GM12878 (cell line): ENCODE data around the gene HHAT. TPM values are rescaled to one million over a fixed set of nuclear protein-coding genes. Genes with fewer than 3 reads are reported as not detected.

Experiments used
- ATAC-seq: fragments of 200-7000 bp; cut with Tn5 transposase; 3 replicates; pipeline ENCODE4 v1.9.1; 2020; ENCODE audit warnings: mild to moderate bottlenecking, moderate library complexity
- Bru-seq: library from RNA; stranded (reverse); fragments of 400-500 nt; gene quantifications from one replicate; lab custom pipeline; 2021; lab: Mats Ljungman, UMichigan
- BruChase-seq, 2 experiments: library from RNA; stranded (reverse); fragments of 400-500 nt; gene quantifications; one replicate each; lab custom pipeline; 2021; lab: Mats Ljungman, UMichigan
- BruUV-seq: library from RNA; stranded (reverse); fragments of 400-500 nt; replicated peaks from 2 replicates; lab custom pipeline; 2021; lab: Mats Ljungman, UMichigan
- CTCF ChIA-PET: fragments of 300-600 bp; sonication (Branson Sonifier 250); formaldehyde crosslinking; extraction: SDS; loops from one replicate; lab custom pipeline; 2021; ENCODE audit warnings: inconsistent platforms; lab: Yijun Ruan, JAX
- POLR2A ChIA-PET: fragments of 350-600 bp; formaldehyde crosslinking; extraction: SDS; loops from one replicate; lab custom pipeline; 2021; ENCODE audit warnings: inconsistent platforms; lab: Charles Lee
- RAD21 ChIA-PET: fragments of 300-600 bp; sonication (Branson Sonifier 250); formaldehyde crosslinking; loops from one replicate; lab custom pipeline; 2023; ENCODE audit warnings: antibody characterized with exemption; ENCODE audit not compliant: unreplicated experiment; lab: Charles Lee
- SMC1A ChIA-PET: fragments of 300-600 bp; sonication (Branson Sonifier 250); formaldehyde crosslinking; loops from one replicate; lab custom pipeline; 2023; ENCODE audit not compliant: unreplicated experiment, uncharacterized antibody; lab: Charles Lee
- DNase-seq: peaks from one replicate; pipeline ENCODE4 v3.0.0-alpha.2; 2011; ENCODE audit warnings: low read depth, low spot score
- FAIRE-seq: peaks from 3 replicates; lab custom pipeline; 2011; peaks lifted over from hg19 to GRCh38; lab: Jason Lieb, UNC
- H2AFZ ChIP-seq: 2 replicates; pipeline ENCODE4 v1.6.0; 2011; ENCODE audit warnings: low read depth, low read length, control low read depth; ENCODE audit not compliant: control insufficient read depth
- H3K27ac ChIP-seq: 2 replicates; pipeline ENCODE4 v1.5.1; 2011; ENCODE audit warnings: control low read depth; ENCODE audit not compliant: control insufficient read depth, insufficient read depth
- H3K27me3 ChIP-seq, 2 experiments: replicated peaks in 1 of 2; 2 replicates each; pipeline versions ENCODE4 v1.6.0 to v1.6.1; 2011; ENCODE audit warnings: low read length in 1 of 2; ENCODE audit not compliant: control insufficient read depth in 2 of 2, insufficient read depth in 2 of 2
- H3K36me3 ChIP-seq, 2 experiments: 2 replicates each; pipeline ENCODE4 v1.5.1; 2011; ENCODE audit warnings: low read length in 1 of 2; ENCODE audit not compliant: control insufficient read depth in 2 of 2, insufficient read depth in 2 of 2
- H3K4me1 ChIP-seq: 2 replicates; pipeline ENCODE4 v1.6.1; 2011; ENCODE audit warnings: mild to moderate bottlenecking, low read length, moderate library complexity, mixed read lengths; ENCODE audit not compliant: control insufficient read depth, insufficient read depth
- H3K4me2 ChIP-seq: 2 replicates; pipeline ENCODE4 v1.6.0; 2011; ENCODE audit warnings: control low read depth; ENCODE audit not compliant: control insufficient read depth, insufficient read depth
- H3K4me3 ChIP-seq: fragments of 200-600 bp; sonication (generic); 2 replicates; pipeline ENCODE4 v1.5.1; 2016
- H3K79me2 ChIP-seq: 2 replicates; pipeline ENCODE4 v1.6.0; 2011; ENCODE audit warnings: low read length; ENCODE audit not compliant: control insufficient read depth, insufficient read depth
- H3K9ac ChIP-seq: 2 replicates; pipeline ENCODE4 v1.8.0; 2011; ENCODE audit warnings: low read length, control low read depth, mixed read lengths; ENCODE audit not compliant: control insufficient read depth, insufficient read depth
- H3K9me3 ChIP-seq: replicated peaks from 3 replicates; pipeline ENCODE4 v1.5.1; 2011; ENCODE audit warnings: mild to moderate bottlenecking, low read length; ENCODE audit not compliant: control insufficient read depth, insufficient read depth
- H4K20me1 ChIP-seq: 2 replicates; pipeline ENCODE4 v1.6.0; 2011; ENCODE audit not compliant: control insufficient read depth, insufficient read depth
- CUX1 ChIP-seq: IDR thresholded peaks from 2 replicates; pipeline ENCODE4 v1.6.1; 2012; ENCODE audit warnings: improper control_type of control experiment, low read depth, low read length; ENCODE audit not compliant: insufficient replicate concordance
- DPF2 ChIP-seq: fragments of 450-650 bp; IDR thresholded peaks from 2 replicates; pipeline ENCODE4 v1.6.1; 2017; ENCODE audit warnings: mild to moderate bottlenecking
- NR2C1 ChIP-seq: fragments of 450-650 bp; IDR thresholded peaks from 2 replicates; pipeline ENCODE4 v1.6.1; 2017; ENCODE audit warnings: antibody characterized with exemption, mild to moderate bottlenecking, moderate library complexity
- SMC3 ChIP-seq: IDR thresholded peaks from 2 replicates; pipeline ENCODE4 v1.6.1; 2011; ENCODE audit warnings: low read length, improper control_type of control experiment, borderline replicate concordance
- TCF3 ChIP-seq: IDR thresholded peaks from 2 replicates; pipeline ENCODE4 v1.6.1; 2012; ENCODE audit warnings: low read depth, mild to moderate bottlenecking, low read length, borderline replicate concordance; ENCODE audit not compliant: insufficient read depth
- ZBTB40 ChIP-seq: fragments of 450-650 bp; IDR thresholded peaks from 2 replicates; pipeline ENCODE4 v1.6.1; 2016; ENCODE audit warnings: mild to moderate bottlenecking, moderate library complexity, borderline replicate concordance
- ZNF384 ChIP-seq: IDR thresholded peaks from 2 replicates; pipeline ENCODE4 v1.6.1; 2012; ENCODE audit warnings: low read depth, mild to moderate bottlenecking, low read length, improper control_type of control experiment, borderline replicate concordance
- WGBS: methylation state at CpG from one replicate; pipeline ENCODE4 v1.1.6; 2016; ENCODE audit warnings: low lambda C conversion rate; ENCODE audit not compliant: insufficient replicate concordance, insufficient coverage; ENCODE audit errors: missing lambda C conversion rate; 5-methylcytosine and 5-hydroxymethylcytosine counted together
- in situ Hi-C: fragments of 300-500 bp; cut with MboI; formaldehyde crosslinking; loops from 9 replicates; pipeline ENCODE4 v1.14.3; 2018; ENCODE audit warnings: mixed read lengths
- intact Hi-C: fragments of 100-400 bp; cut with micrococcal nuclease; formaldehyde crosslinking; loops from one replicate; pipeline ENCODE4 v1.14.2; 2022; ENCODE audit not compliant: unreplicated experiment
- long read RNA-seq, 2 experiments: library from polyadenylated mRNA; unstranded; transcript quantifications; one replicate each; pipeline ENCODE4 v2.0.0, GENCODE V29; 2019 to 2020
- polyA minus RNA-seq, 3 experiments: library from RNA; depleted of rRNA, polyadenylated mRNA; stranded (reverse); fragments of >200 nt; gene quantifications; 2 replicates each; pipeline ENCODE4 v1.2.3, GENCODE V29; 2011
- polyA plus RNA-seq, 11 experiments: library from polyadenylated mRNA; depleted of rRNA in 4 of 11; unstranded in 6 of 11; stranded (reverse) in 5 of 11; fragments of >200 nt; fragmentation: Nextera tagmentation in 4 of 11; fragmentation: Illumina TruSeq in 1 of 11; extraction: Ambion mirVana in 4 of 11; extraction: Trizol in 1 of 11; gene quantifications; 1 replicate in 1 of 11; 2 replicates in 10 of 11; pipeline versions ENCODE4 v1.2.1 to v1.2.3, GENCODE V29; 2011 to 2016; ENCODE audit warnings: inconsistent platforms in 2 of 11, missing spikeins in 2 of 11, low read depth in 1 of 11
- total RNA-seq, 4 experiments: library from RNA; depleted of rRNA in 3 of 4; stranded (reverse); fragments of >200 nt in 3 of 4; fragmentation: Illumina TruSeq in 1 of 4; extraction: Trizol in 1 of 4; gene quantifications; 2 replicates each; pipeline versions ENCODE4 v1.2.1 to v1.2.3, GENCODE V29; 2013 to 2021

HHAT gene
- total RNA-seq (2013; cell fraction: nucleolus; rRNA removed): 165 and 172 TPM in 2 replicates
- 3.0 and 4.0 TPM in 2 replicates for total RNA-seq (2014; rRNA removed)
- 2.5 and 2.6 TPM in 2 replicates for total RNA-seq (2014; rRNA removed; fragmentation: Illumina TruSeq; extraction: Trizol)
- 2.4 and 2.6 TPM in 2 replicates for total RNA-seq (2021)
- polyA plus RNA-seq (2011; ENCODE audit: low read depth): 1.5 TPM
- 37.6 and 43.1 TPM in 2 replicates for polyA plus RNA-seq (2011; rRNA removed)
- 74.3 and 78.1 TPM in 2 replicates for polyA plus RNA-seq (2011; cell fraction: cytosol; rRNA removed)
- 78.1 and 83.1 TPM in 2 replicates for polyA plus RNA-seq (2011; cell fraction: nucleus; rRNA removed)
- 1.7 and 2.7 TPM in 2 replicates for polyA plus RNA-seq (2012)
- 2.2 and 3.2 TPM in 2 replicates for polyA plus RNA-seq (2014; fragmentation: Illumina TruSeq; extraction: Trizol)
- 1 to 10 TPM; 1.2 to 1.5 TPM for polyA plus RNA-seq (2014; fragmentation: Nextera tagmentation; extraction: Ambion mirVana)
- polyA plus RNA-seq (2014; rRNA removed): 2.1 and 2.6 TPM in 2 replicates
- polyA plus RNA-seq (2016; fragmentation: Nextera tagmentation; extraction: Ambion mirVana): 1 to 10 TPM; 3.0 to 3.9 TPM
- polyA minus RNA-seq (2011; rRNA and poly(A)+ RNA removed): 139 and 172 TPM in 2 replicates
- 20.3 and 21.6 TPM in 2 replicates for polyA minus RNA-seq (2011; cell fraction: cytosol; rRNA and poly(A)+ RNA removed)
- polyA minus RNA-seq (2011; cell fraction: nucleus; rRNA and poly(A)+ RNA removed): 255 and 349 TPM in 2 replicates
- Bru-seq, nascent RNA: percentile 61 among the genes with signal in this experiment
- percentile 63 among the genes with signal in this experiment for BruChase-seq, experiment 1, labeled RNA remaining after a 6-hour chase
- percentile 60 among the genes with signal in this experiment for BruChase-seq, experiment 2, labeled RNA remaining after a 2-hour chase
- long read RNA-seq, experiment 1, partial matches to known transcripts: 1 of 5 reads
- long read RNA-seq, experiment 1, other reads (novel, unspliced or antisense): 4 of 5 reads
- long read RNA-seq, experiment 2, partial matches to known transcripts: 19 of 34 reads
- long read RNA-seq, experiment 2, other reads (novel, unspliced or antisense): 15 of 34 reads

GRCh38 chr1:210328746-210329503, at the start of gene HHAT:
TSS of gene HHAT (plus strand) at chr1:210328902. CDS start at chr1:210348976, 20,074 bp downstream.
- intact Hi-C loops (loop anchor here (1.0 to 2.0 kb wide), 2 partner anchors 45 to 72 kb away; no protein-coding TSS in a partner anchor), in situ Hi-C loops (no loop called here)
- Histone ChIP-seq H3K4me2 (peak within 1 kb of the TSS; percentile 94), H3K27me3 (no peaks in the 10 kb centered on the region), H3K9me3 (no peaks in the 10 kb centered on the region; the same call in 2 of the 3 replicates), H2AFZ (peak within 1 kb of the TSS; percentile 88), H3K36me3 (no peaks in the 10 kb centered on the region), H3K9ac (peak within 1 kb of the TSS; percentile 82), H3K79me2 (no peaks in the 10 kb centered on the region), H3K27ac (peak within 1 kb of the TSS; percentile 73), H3K4me3 (peak within 1 kb of the TSS; percentile 77), H4K20me1 (no peaks in the 10 kb centered on the region), H3K4me1 (peaks cover 29% of the 10 kb centered on the region)
- WGBS: under 1% methylated on average over 79 of the region's 89 CpGs
- ATAC-seq (peak; percentile 84), FAIRE-seq (no peak), DNase-seq (no peak)
- POLR2A ChIA-PET: interaction anchor here (0.7 to 3.1 kb wide), 3 partner anchors 12 to 67 kb away, joined by 3 to 17 read pairs (median 13); no protein-coding TSS in a partner anchor
- RAD21 ChIA-PET: interaction anchor here (0.8 to 7.8 kb wide), 4 partner anchors 15 to 72 kb away, joined by 3 to 82 read pairs (median 37); no protein-coding TSS in a partner anchor
- SMC1A ChIA-PET: interaction anchor here (11.8 kb wide), 1 partner anchor 14 kb away, joined by 199 read pairs; no protein-coding TSS in a partner anchor
- BruUV-seq: TSS peak; percentile 89
- CTCF ChIA-PET: interaction anchor here (1.1 to 7.0 kb wide), 4 partner anchors 13 to 73 kb away, joined by 3 to 28 read pairs (median 17); no protein-coding TSS in a partner anchor
- TF ChIP-seq TCF3: no peak
- TF ChIP-seq DPF2: peak; percentile 79; the same call in 1 of the 2 replicates
- no peak for TF ChIP-seq NR2C1
- no peak for TF ChIP-seq CUX1
- TF ChIP-seq SMC3: no peak
- 0 out of 2 replicates have a peak, but pooled peaks have one; percentile 23 for TF ChIP-seq ZBTB40
- peak; percentile 50; the same call in 1 of the 2 replicates for TF ChIP-seq ZNF384
